GM12878 (cell line): ENCODE data around the gene BAK1. TPM values are rescaled to one million over a fixed set of nuclear protein-coding genes. Genes with fewer than 3 reads are reported as not detected.

ENCODE experiments used
- ATAC-seq: fragments of 200-7000 bp; cut with Tn5 transposase; 3 replicates; pipeline ENCODE4 v1.9.1; 2020; ENCODE audit warnings: mild to moderate bottlenecking, moderate library complexity
- BruUV-seq: library from RNA; stranded (reverse); fragments of 400-500 nt; replicated peaks from 2 replicates; lab custom pipeline; 2021; lab: Mats Ljungman, UMichigan
- CTCF ChIA-PET: fragments of 300-600 bp; sonication (Branson Sonifier 250); formaldehyde crosslinking; extraction: SDS; loops from one replicate; lab custom pipeline; 2021; ENCODE audit warnings: inconsistent platforms; lab: Yijun Ruan, JAX
- POLR2A ChIA-PET: fragments of 350-600 bp; formaldehyde crosslinking; extraction: SDS; loops from one replicate; lab custom pipeline; 2021; ENCODE audit warnings: inconsistent platforms; lab: Charles Lee
- RAD21 ChIA-PET: fragments of 300-600 bp; sonication (Branson Sonifier 250); formaldehyde crosslinking; loops from one replicate; lab custom pipeline; 2023; ENCODE audit warnings: antibody characterized with exemption; ENCODE audit not compliant: unreplicated experiment; lab: Charles Lee
- SMC1A ChIA-PET: fragments of 300-600 bp; sonication (Branson Sonifier 250); formaldehyde crosslinking; loops from one replicate; lab custom pipeline; 2023; ENCODE audit not compliant: unreplicated experiment, uncharacterized antibody; lab: Charles Lee
- DNase-seq: peaks from one replicate; pipeline ENCODE4 v3.0.0-alpha.2; 2011; ENCODE audit warnings: low read depth, low spot score
- FAIRE-seq: peaks from 3 replicates; lab custom pipeline; 2011; peaks lifted over from hg19 to GRCh38; lab: Jason Lieb, UNC
- H2AFZ ChIP-seq: 2 replicates; pipeline ENCODE4 v1.6.0; 2011; ENCODE audit warnings: low read depth, low read length, control low read depth; ENCODE audit not compliant: control insufficient read depth
- H3K27ac ChIP-seq: 2 replicates; pipeline ENCODE4 v1.5.1; 2011; ENCODE audit warnings: control low read depth; ENCODE audit not compliant: control insufficient read depth, insufficient read depth
- H3K27me3 ChIP-seq, 2 experiments: replicated peaks in 1 of 2; 2 replicates each; pipeline versions ENCODE4 v1.6.0 to v1.6.1; 2011; ENCODE audit warnings: low read length in 1 of 2; ENCODE audit not compliant: control insufficient read depth in 2 of 2, insufficient read depth in 2 of 2
- H3K36me3 ChIP-seq, 2 experiments: 2 replicates each; pipeline ENCODE4 v1.5.1; 2011; ENCODE audit warnings: low read length in 1 of 2; ENCODE audit not compliant: control insufficient read depth in 2 of 2, insufficient read depth in 2 of 2
- H3K4me1 ChIP-seq: 2 replicates; pipeline ENCODE4 v1.6.1; 2011; ENCODE audit warnings: mild to moderate bottlenecking, low read length, moderate library complexity, mixed read lengths; ENCODE audit not compliant: control insufficient read depth, insufficient read depth
- H3K4me2 ChIP-seq: 2 replicates; pipeline ENCODE4 v1.6.0; 2011; ENCODE audit warnings: control low read depth; ENCODE audit not compliant: control insufficient read depth, insufficient read depth
- H3K4me3 ChIP-seq: fragments of 200-600 bp; sonication (generic); 2 replicates; pipeline ENCODE4 v1.5.1; 2016
- H3K79me2 ChIP-seq: 2 replicates; pipeline ENCODE4 v1.6.0; 2011; ENCODE audit warnings: low read length; ENCODE audit not compliant: control insufficient read depth, insufficient read depth
- H3K9ac ChIP-seq: 2 replicates; pipeline ENCODE4 v1.8.0; 2011; ENCODE audit warnings: low read length, control low read depth, mixed read lengths; ENCODE audit not compliant: control insufficient read depth, insufficient read depth
- H3K9me3 ChIP-seq: replicated peaks from 3 replicates; pipeline ENCODE4 v1.5.1; 2011; ENCODE audit warnings: mild to moderate bottlenecking, low read length; ENCODE audit not compliant: control insufficient read depth, insufficient read depth
- H4K20me1 ChIP-seq: 2 replicates; pipeline ENCODE4 v1.6.0; 2011; ENCODE audit not compliant: control insufficient read depth, insufficient read depth
- EED ChIP-seq: sonication (generic); IDR thresholded peaks from 2 replicates; pipeline ENCODE4 v1.6.1; 2016; ENCODE audit warnings: antibody characterized with exemption, low read depth
- EGR1 ChIP-seq, 2 experiments: IDR thresholded peaks; 1 replicate in 1 of 2; 2 replicates in 1 of 2; pipeline ENCODE4 v1.6.1; 2011 to 2012; ENCODE audit warnings: low read depth in 2 of 2, low read length in 2 of 2, borderline replicate concordance in 1 of 2, mild to moderate bottlenecking in 1 of 2, moderate library complexity in 1 of 2
- HDGF ChIP-seq: fragments of 450-650 bp; IDR thresholded peaks from 2 replicates; pipeline ENCODE4 v1.6.1; 2016; ENCODE audit warnings: antibody characterized with exemption
- NFYB ChIP-seq: IDR thresholded peaks from 2 replicates; pipeline ENCODE4 v1.6.1; 2011; ENCODE audit warnings: low read depth, mild to moderate bottlenecking, low read length, improper control_type of control experiment, moderate library complexity; ENCODE audit not compliant: insufficient read depth
- NR2C1 ChIP-seq: fragments of 450-650 bp; IDR thresholded peaks from 2 replicates; pipeline ENCODE4 v1.6.1; 2017; ENCODE audit warnings: antibody characterized with exemption, mild to moderate bottlenecking, moderate library complexity
- RB1 ChIP-seq: fragments of 450-650 bp; formaldehyde crosslinking; IDR thresholded peaks from 2 replicates; pipeline ENCODE4 v1.6.1; 2017; ENCODE audit warnings: mild to moderate bottlenecking, borderline replicate concordance
- SMAD5 ChIP-seq: IDR thresholded peaks from 2 replicates; pipeline ENCODE4 v1.6.1; 2016; ENCODE audit warnings: antibody characterized with exemption, low read depth
- WGBS: methylation state at CpG from one replicate; pipeline ENCODE4 v1.1.6; 2016; ENCODE audit warnings: low lambda C conversion rate; ENCODE audit not compliant: insufficient replicate concordance, insufficient coverage; ENCODE audit errors: missing lambda C conversion rate; 5-methylcytosine and 5-hydroxymethylcytosine counted together
- in situ Hi-C: fragments of 300-500 bp; cut with MboI; formaldehyde crosslinking; loops from 9 replicates; pipeline ENCODE4 v1.14.3; 2018; ENCODE audit warnings: mixed read lengths
- intact Hi-C: fragments of 100-400 bp; cut with micrococcal nuclease; formaldehyde crosslinking; loops from one replicate; pipeline ENCODE4 v1.14.2; 2022; ENCODE audit not compliant: unreplicated experiment
- polyA plus RNA-seq, 11 experiments: library from polyadenylated mRNA; depleted of rRNA in 4 of 11; unstranded in 6 of 11; stranded (reverse) in 5 of 11; fragments of >200 nt; fragmentation: Nextera tagmentation in 4 of 11; fragmentation: Illumina TruSeq in 1 of 11; extraction: Ambion mirVana in 4 of 11; extraction: Trizol in 1 of 11; gene quantifications; 1 replicate in 1 of 11; 2 replicates in 10 of 11; pipeline versions ENCODE4 v1.2.1 to v1.2.3, GENCODE V29; 2011 to 2016; ENCODE audit warnings: inconsistent platforms in 2 of 11, missing spikeins in 2 of 11, low read depth in 1 of 11
- total RNA-seq, 4 experiments: library from RNA; depleted of rRNA in 3 of 4; stranded (reverse); fragments of >200 nt in 3 of 4; fragmentation: Illumina TruSeq in 1 of 4; extraction: Trizol in 1 of 4; gene quantifications; 2 replicates each; pipeline versions ENCODE4 v1.2.1 to v1.2.3, GENCODE V29; 2013 to 2021

The BAK1 gene
- total and polyA plus RNA-seq, 10 of the 15 experiments (the other 5 are each of a cell fraction or from before 2014, with no cell fraction given): 6.3 to 65.8 (median 29.6) TPM

DNA sequence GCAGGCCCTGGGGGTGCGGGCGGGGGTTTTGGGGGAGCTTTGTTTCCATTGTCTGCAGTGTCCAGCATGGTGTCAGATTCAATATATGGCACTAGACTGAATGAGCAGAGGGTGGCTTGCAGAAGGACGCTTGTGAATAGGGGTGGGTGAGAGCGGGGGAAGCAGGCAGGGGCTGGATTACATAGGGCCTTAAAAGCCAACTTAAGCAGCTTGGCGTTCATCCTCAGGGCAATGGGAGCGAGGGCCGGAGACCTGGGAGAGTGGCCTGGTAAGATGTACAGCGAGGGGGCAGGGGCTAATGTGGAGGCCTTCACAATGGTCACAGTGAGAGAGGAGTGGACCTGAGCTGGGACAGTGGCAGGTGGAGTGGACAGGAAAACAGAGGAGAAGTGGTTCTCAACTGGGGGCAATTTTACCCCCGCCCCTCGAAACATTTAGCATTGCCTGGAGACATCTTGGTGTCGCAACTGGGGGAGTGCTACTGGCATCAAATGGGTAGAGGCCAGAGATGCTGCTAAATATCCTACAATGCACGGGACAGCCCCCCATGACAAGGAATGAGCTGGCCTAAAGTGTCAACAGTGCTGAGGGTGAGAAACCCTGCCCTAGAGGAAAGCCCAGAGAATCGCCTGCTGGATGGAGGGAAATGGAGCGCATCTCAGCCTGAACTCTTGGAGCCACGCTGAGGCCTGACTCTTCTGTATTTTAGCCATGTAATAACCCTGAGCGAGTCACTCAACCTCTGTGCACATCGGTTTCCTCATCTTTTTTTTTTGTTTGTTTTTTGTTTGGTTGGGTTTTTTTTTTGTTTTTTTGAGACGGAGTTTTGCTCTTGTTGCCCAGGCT is 15.1 kb upstream of the BAK1 start:
- in situ Hi-C loops: no loop called here
- Histone ChIP-seq H3K4me1 (peaks cover 38% of the 10 kb centered on the region), H3K36me3 (no peaks in the 10 kb centered on the region), H2AFZ (no peak overlapping the region), H3K27me3 (no peaks in the 10 kb centered on the region), H4K20me1 (no peaks in the 10 kb centered on the region), H3K9me3 (no peaks in the 10 kb centered on the region), H3K4me2 (no peak overlapping the region), H3K4me3 (no peak overlapping the region), H3K9ac (no peak overlapping the region), H3K27ac (no peak overlapping the region), H3K79me2 (no peaks in the 10 kb centered on the region)
- DNase-seq: no peak
- TF ChIP-seq NFYB (no peak), NR2C1 (no peak), SMAD5 (no peak)
- ChIA-PET RAD21 (interaction anchor here (2.2 kb wide), 1 partner anchor 13 kb away, joined by 8 read pairs; no protein-coding TSS in a partner anchor), SMC1A (interaction anchor here (1.2 to 1.7 kb wide), 2 partner anchors 10 to 12 kb away, joined by 4 to 5 read pairs; no protein-coding TSS in a partner anchor), CTCF (interaction anchor here (1.1 to 8.1 kb wide), 2 partner anchors 10 to 12 kb away, joined by 3 to 92 read pairs; no protein-coding TSS in a partner anchor), POLR2A (interaction anchor here (1.2 kb wide), 1 partner anchor 26 kb away, joined by 4 read pairs; the partner anchor contains the start of gene ITPR3)
- no TSS peak for BruUV-seq
- intact Hi-C loops: no loop called here
- no peak for FAIRE-seq
- ATAC-seq: no peak
- 96% methylated on average over 18 of the region's 18 CpGs for WGBS

DNA sequence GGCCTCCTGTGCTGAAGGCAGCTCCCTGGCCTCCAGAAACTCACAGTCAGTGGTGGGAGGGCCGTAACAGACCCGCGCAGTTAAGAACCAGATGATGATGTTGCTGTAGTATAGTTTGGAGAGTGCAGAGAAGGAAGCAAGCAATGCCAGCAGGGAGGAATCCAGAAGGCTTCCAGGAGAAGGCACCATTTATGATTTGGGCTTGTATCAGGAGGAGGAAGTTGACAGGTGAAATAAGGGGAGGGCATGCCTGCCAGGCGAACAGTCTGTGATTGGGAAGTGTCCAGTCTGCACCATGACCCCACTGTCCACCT is 13.3 kb upstream of the BAK1 start:
- Histone ChIP-seq H3K4me3 (peak overlapping the region; percentile 46; the same call in 1 of the 2 replicates), H3K27ac (peak overlapping the region; percentile 23), H3K9ac (peak overlapping the region; percentile 46), H3K9me3 (no peaks in the 10 kb centered on the region), H2AFZ (peak overlapping the region; percentile 83), H3K79me2 (no peaks in the 10 kb centered on the region), H3K4me2 (peak overlapping the region; percentile 98), H3K27me3 (no peaks in the 10 kb centered on the region), H3K36me3 (no peaks in the 10 kb centered on the region), H3K4me1 (peaks cover 44% of the 10 kb centered on the region), H4K20me1 (no peaks in the 10 kb centered on the region)
- DNase-seq: no peak
- no TSS peak for BruUV-seq
- POLR2A ChIA-PET: interaction anchor here (0.7 to 1.1 kb wide), 2 partner anchors 23 to 654 kb away, joined by 4 read pairs; no protein-coding TSS in a partner anchor
- RAD21 ChIA-PET: interaction anchor here (1.0 to 2.6 kb wide), 2 partner anchors 14 to 17 kb away, joined by 3 to 19 read pairs; no protein-coding TSS in a partner anchor
- WGBS: 1% methylated on average over 4 of the region's 4 CpGs
- no peak for TF ChIP-seq RB1
- peak; percentile 61 for TF ChIP-seq EED
- TF ChIP-seq EGR1 (IDR thresholded peaks at IDR 0.05; ENCODE audit: borderline replicate concordance in 1 of 2, low read depth in 2 of 2, low read length in 2 of 2): no peak
- TF ChIP-seq HDGF: peak; percentile 69; the same call in 1 of the 2 replicates
- FAIRE-seq: no peak
- in situ Hi-C loops (no loop called here), intact Hi-C loops (no loop called here)
- ATAC-seq: no peak
- SMC1A ChIA-PET: interaction anchor here (1.1 to 2.9 kb wide), 4 partner anchors 8 to 107 kb away, joined by 4 to 33 read pairs (median 8); partner anchors contain the start of gene ITPR3
- CTCF ChIA-PET: interaction anchor here (8.1 kb wide), 1 partner anchor 14 kb away, joined by 92 read pairs; no protein-coding TSS in a partner anchor
